Measurements from ENCODE around the gene IFT88. TPM values are rescaled to one million over a fixed set of nuclear protein-coding genes. Genes with fewer than 3 reads are reported as not detected.
"Not testable (repeated sequence)": the region's sequence is repeated elsewhere in the genome, so short reads cannot be mapped to it uniquely, and the experiment has no call there.

IFT88 gene
- total RNA-seq, 2 donors from 2014 or later, result 11.8 to 12.0 TPM

- DNase-seq, result no peak
- no peak overlapping the region for H3K27ac ChIP-seq
- H3K4me1 ChIP-seq, result no peaks in the 10 kb centered on the region
- TF ChIP-seq CTCF (IDR thresholded peaks at IDR 0.05), result no peak
- intact Hi-C loops (cut with DNase I), result no loop called here
- H3K9ac ChIP-seq (ENCODE audit: low read depth in 2 of 2, low read length in 2 of 2), result no peak overlapping the region
- H3K27me3 ChIP-seq, result no peaks in the 10 kb centered on the region
- H3K36me3 ChIP-seq, result no peaks in the 10 kb centered on the region
- H3K4me3 ChIP-seq, result no peak overlapping the region
- H3K9me3 ChIP-seq, result no peaks in the 10 kb centered on the region
Observed at GRCh38 chr13:20679879-20680278, 112.9 kb downstream of the IFT88 start.

- no peak for TF ChIP-seq CTCF (IDR thresholded peaks at IDR 0.05)
- intact Hi-C loops (cut with DNase I), result no loop called here
- no peak for DNase-seq
Observed at GRCh38 chr13:20680416-20681080, 113.6 kb downstream of the IFT88 start.

GRCh38 chr13:20681481-20681880 is 114.5 kb downstream of the IFT88 start:
- H3K27me3 ChIP-seq; H3K4me3 ChIP-seq; H3K4me1 ChIP-seq; H3K9ac ChIP-seq (ENCODE audit: low read depth in 2 of 2, low read length in 2 of 2); intact Hi-C loops (cut with DNase I); DNase-seq; H3K36me3 ChIP-seq; H3K27ac ChIP-seq; H3K9me3 ChIP-seq: not testable (repeated sequence)

More at GRCh38 chr13:20680416-20681080, 113.6 kb downstream of the IFT88 start:
- Histone ChIP-seq H3K9ac (ENCODE audit: low read depth in 2 of 2, low read length in 2 of 2) (no peak overlapping the region), H3K27ac (no peak overlapping the region), H3K4me3 (no peak overlapping the region), H3K36me3 (no peaks in the 10 kb centered on the region), H3K9me3 (no peaks in the 10 kb centered on the region), H3K4me1 (no peaks in the 10 kb centered on the region), H3K27me3 (no peaks in the 10 kb centered on the region)

- no peaks in the 10 kb centered on the region for H3K27me3 ChIP-seq
- TF ChIP-seq CTCF (IDR thresholded peaks at IDR 0.05), result no peak
- no peak overlapping the region for H3K27ac ChIP-seq
- DNase-seq, result no peak
- H3K9ac ChIP-seq (ENCODE audit: low read depth in 2 of 2, low read length in 2 of 2), result no peak overlapping the region
- H3K4me3 ChIP-seq, result no peak overlapping the region
- no peaks in the 10 kb centered on the region for H3K36me3 ChIP-seq
- no peaks in the 10 kb centered on the region for H3K9me3 ChIP-seq
- no peaks in the 10 kb centered on the region for H3K4me1 ChIP-seq
- intact Hi-C loops (cut with DNase I), result no loop called here
Observed at GRCh38 chr13:20682061-20682460, 115.1 kb downstream of the IFT88 start.

GRCh38 chr13:20684041-20684440 is 117.1 kb downstream of the IFT88 start:
- no peaks in the 10 kb centered on the region for H3K4me1 ChIP-seq
- intact Hi-C loops (cut with DNase I), result no loop called here
- no peak for DNase-seq
- H3K4me3 ChIP-seq, result no peak overlapping the region
- no peaks in the 10 kb centered on the region for H3K9me3 ChIP-seq
- no peaks in the 10 kb centered on the region for H3K36me3 ChIP-seq
- no peak for TF ChIP-seq CTCF (IDR thresholded peaks at IDR 0.05)
- H3K27ac ChIP-seq, result no peak overlapping the region
- H3K9ac ChIP-seq (ENCODE audit: low read depth in 2 of 2, low read length in 2 of 2), result no peak overlapping the region
- no peaks in the 10 kb centered on the region for H3K27me3 ChIP-seq

GRCh38 chr13:20684546-20684945 is 117.6 kb downstream of the IFT88 start:
- H3K4me3 ChIP-seq, result no peak overlapping the region
- H3K36me3 ChIP-seq, result no peaks in the 10 kb centered on the region
- intact Hi-C loops (cut with DNase I), result no loop called here
- no peaks in the 10 kb centered on the region for H3K4me1 ChIP-seq
- no peak overlapping the region for H3K27ac ChIP-seq
- no peak overlapping the region for H3K9ac ChIP-seq (ENCODE audit: low read depth in 2 of 2, low read length in 2 of 2)
- no peaks in the 10 kb centered on the region for H3K27me3 ChIP-seq
- no peaks in the 10 kb centered on the region for H3K9me3 ChIP-seq
- TF ChIP-seq CTCF (IDR thresholded peaks at IDR 0.05), result no peak
- no peak for DNase-seq

Data from colonic mucosa (tissue), 4 donors.